HG02938 (cell line): ENCODE measurements around the gene ADAMTS12.

Source experiments
- ATAC-seq: cut with Tn5 transposase; IDR thresholded peaks from one replicate; pipeline ENCODE4 v1.9.1; 2021; ENCODE audit warnings: mild to moderate bottlenecking, moderate library complexity; ENCODE audit not compliant: unreplicated experiment

Gene ADAMTS12

GRCh38 chr5:33852319-33852718 is 39.5 kb downstream of the ADAMTS12 start:
- ATAC-seq: no peak

GRCh38 chr5:33850100-33850594 is 41.6 kb downstream of the ADAMTS12 start:
- ATAC-seq: peak; percentile 94

- peak; percentile 34 for ATAC-seq
These were observed 43.2 kb downstream of the ADAMTS12 start for GRCh38 chr5:33848554-33848953.

- ATAC-seq: no peak
These were observed 44.9 kb downstream of the ADAMTS12 start for GRCh38 chr5:33846851-33847250.

GRCh38 chr5:33843579-33843978 is 48.2 kb downstream of the ADAMTS12 start:
- ATAC-seq: no peak

- no peak for ATAC-seq
These were observed 49.3 kb downstream of the ADAMTS12 start for GRCh38 chr5:33842456-33842855.

- ATAC-seq: no peak
These were observed 49.9 kb downstream of the ADAMTS12 start for GRCh38 chr5:33841891-33842290.

- peak; percentile 61 for ATAC-seq
These were observed 50.8 kb downstream of the ADAMTS12 start for GRCh38 chr5:33840927-33841547.

GRCh38 chr5:33837301-33837700 is 54.5 kb downstream of the ADAMTS12 start:
- no peak for ATAC-seq

- no peak for ATAC-seq
These were observed 57.5 kb downstream of the ADAMTS12 start for GRCh38 chr5:33834334-33834733.

GRCh38 chr5:33833237-33833575 is 58.6 kb downstream of the ADAMTS12 start:
- ATAC-seq: no peak

GRCh38 chr5:33832404-33833236 is 59.2 kb downstream of the ADAMTS12 start:
- ATAC-seq: no peak

GRCh38 chr5:33831041-33831440 is 60.7 kb downstream of the ADAMTS12 start:
- no peak for ATAC-seq

- no peak for ATAC-seq
These were observed 62.4 kb downstream of the ADAMTS12 start for GRCh38 chr5:33829430-33829829.

GRCh38 chr5:33828626-33829308 is 63.0 kb downstream of the ADAMTS12 start:
- no peak for ATAC-seq

GRCh38 chr5:33827885-33828284 is 63.9 kb downstream of the ADAMTS12 start:
- no peak for ATAC-seq

- no peak for ATAC-seq
These were observed 64.6 kb downstream of the ADAMTS12 start for GRCh38 chr5:33827018-33827707.

GRCh38 chr5:33824516-33825195 is 67.1 kb downstream of the ADAMTS12 start:
- no peak for ATAC-seq

- ATAC-seq: no peak
These were observed 74.5 kb downstream of the ADAMTS12 start for GRCh38 chr5:33817301-33817700.

GRCh38 chr5:33816791-33817190 is 75.0 kb downstream of the ADAMTS12 start:
- no peak for ATAC-seq

- ATAC-seq: no peak
These were observed 79.0 kb downstream of the ADAMTS12 start for GRCh38 chr5:33812746-33813145.
